Measurements from ENCODE around the gene HERC4. TPM values are rescaled to one million over a fixed set of nuclear protein-coding genes. Genes with fewer than 3 reads are reported as not detected.

HERC4 gene
- total RNA-seq, 1 experiment from 2014 or later: 57.4 TPM

- Histone ChIP-seq H2AFZ (ENCODE audit: low read length) (no peak overlapping the region), H3K4me3 (ENCODE audit: low read length) (no peak overlapping the region), H3K4me1 (ENCODE audit: insufficient read depth, low read length) (no peaks in the 10 kb centered on the region), H3F3A (ENCODE audit: low read length, unreplicated experiment) (no peaks in the 10 kb centered on the region), H3K9ac (ENCODE audit: low read length) (no peak overlapping the region), H3K9me3 (ENCODE audit: low read length) (no peaks in the 10 kb centered on the region), H3K27me3 (ENCODE audit: low read length) (no peaks in the 10 kb centered on the region), H3K9me2 (replicated peaks; ENCODE audit: low read length) (no peaks in the 10 kb centered on the region), H3K79me2 (ENCODE audit: low read length) (no peaks in the 10 kb centered on the region), H4K20me1 (ENCODE audit: low read length) (no peaks in the 10 kb centered on the region), H3K4me2 (ENCODE audit: low read length) (no peak overlapping the region), H3K27ac (ENCODE audit: low read length) (no peak overlapping the region), H3K36me3 (ENCODE audit: low read depth, low read length) (no peaks in the 10 kb centered on the region)
- no peak for DNase-seq
- POLR2A ChIA-PET (ENCODE audit: unreplicated experiment): no interaction called here
- no TSS peak for BruUV-seq (replicated peaks)
- TF ChIP-seq EZH2phosphoT487 (IDR thresholded peaks at IDR 0.05; ENCODE audit: borderline replicate concordance, low read length) (no peak), CTCF (conservative IDR thresholded peaks at IDR 0.05; ENCODE audit: low read depth, low read length) (no peak), EZH2 (IDR thresholded peaks at IDR 0.05; ENCODE audit: low read length, unreplicated experiment) (no peak)
- ATAC-seq: no peak
- CTCF ChIA-PET: no interaction called here
- intact Hi-C loops (cut with micrococcal nuclease): no loop called here
Measured at GRCh38 chr10:67875340-67876238, 199.5 kb downstream of the HERC4 start.

Other genes with a start within 250 kb of the HERC4 start
- gene DNAJC12, start 237.1 kb downstream of the HERC4 start, total RNA-seq (2014; rRNA removed): 14.2 and 15.5 TPM in 2 replicates
- 20.4 and 20.8 TPM in 2 replicates for gene SIRT1, start 190.6 kb downstream of the HERC4 start, total RNA-seq (2014; rRNA removed)
- 6.0 and 7.1 TPM in 2 replicates for gene MYPN, start 34.2 kb upstream of the HERC4 start, total RNA-seq (2014; rRNA removed)
- gene ATOH7, start 156.8 kb upstream of the HERC4 start, total RNA-seq (2014; rRNA removed): 1.1 TPM in 1 of 2 replicates, not detected in the other

Measured in PC-3 (cell line).